ENCODE measurements around the gene ABCC10.

- no peak for TF ChIP-seq CTCF (conservative IDR thresholded peaks at IDR 0.05 in 1 of 2, IDR thresholded peaks at IDR 0.05 in 1 of 2; ENCODE audit: extremely low read depth in 1 of 2, insufficient read depth in 1 of 2, low read depth in 1 of 2, low read length in 2 of 2)
- no peak for TF ChIP-seq EZH2 (IDR thresholded peaks at IDR 0.05; ENCODE audit: borderline replicate concordance, low read length)
Observed at GRCh38 chr6:43447604-43448003, 20.3 kb downstream of the ABCC10 start.

All from mammary epithelial cell (primary cell).